Testis (tissue), 3 donors: ENCODE results near the gene C1orf116. TPM values are rescaled to one million over a fixed set of nuclear protein-coding genes. Genes with fewer than 3 reads are reported as not detected.
A peak's percentile ranks its signal among the peaks of the same experiment; 100 is the strongest.

Experiments used
- DNase-seq: peaks from one replicate; pipeline ENCODE4 v3.0.0-alpha.2; 2019
- H3K27ac ChIP-seq, 2 donors: fragments of 200-600 bp; sonication (generic); one replicate each; pipeline ENCODE4 v1.5.1; 2019
- H3K27me3 ChIP-seq: fragments of 200-600 bp; sonication (generic); one replicate; pipeline ENCODE4 v1.5.1; 2019
- H3K36me3 ChIP-seq: fragments of 200-600 bp; sonication (generic); one replicate; pipeline ENCODE4 v1.5.1; 2017; ENCODE audit warnings: low read depth; ENCODE audit errors: missing control alignments
- H3K4me1 ChIP-seq: fragments of 200-600 bp; sonication (generic); one replicate; pipeline ENCODE4 v1.5.1; 2019
- H3K4me3 ChIP-seq, 2 donors: fragments of 200-600 bp; sonication (generic); one replicate each; pipeline ENCODE4 v1.5.1; 2017 to 2019
- H3K9me3 ChIP-seq: fragments of 200-600 bp; sonication (generic); one replicate; pipeline ENCODE4 v1.5.1; 2017
- POLR2A ChIP-seq: fragments of 450-650 bp; IDR thresholded peaks from one replicate; pipeline ENCODE4 v1.6.1; 2017; ENCODE audit warnings: antibody characterized with exemption, mild to moderate bottlenecking, moderate library complexity
- WGBS, 2 donors: methylation state at CpG; one replicate each; pipeline ENCODE4 v1.1.5; 2018; 5-methylcytosine and 5-hydroxymethylcytosine counted together
- intact Hi-C: fragments of 100-400 bp; cut with DNase I; formaldehyde crosslinking; loops from one replicate; pipeline ENCODE4 v1.15.1; 2023; ENCODE audit warnings: low total_unique reads
- polyA plus RNA-seq: library from polyadenylated mRNA; stranded (reverse); fragments of 350-450 nt; fragmentation: Illumina TruSeq; extraction: RNeasy Lipid Tissue Mini Kit (QIAGEN cat#74804); gene quantifications from one replicate; pipeline ENCODE4 v1.2.3, GENCODE V29; 2014; ENCODE audit warnings: low read depth, low replicate concordance; ENCODE audit not compliant: insufficient read depth
- total RNA-seq, 2 donors: library from RNA; depleted of rRNA; stranded (reverse); fragments of >200 nt; gene quantifications; one replicate each; pipeline ENCODE4 v1.2.3, GENCODE V29; 2016
- TF ChIP-seq, protein P1 (sequence below), 3 experiments: fragments of 450-650 bp in 2 of 3; fragments of 200-600 bp in 1 of 3; sonication (generic) in 1 of 3; IDR thresholded peaks; one replicate each; pipeline ENCODE4 v1.5.1; 2016 to 2019; ENCODE audit warnings: antibody characterized with exemption in 3 of 3, mild to moderate bottlenecking in 2 of 3, moderate library complexity in 1 of 3

The C1orf116 gene
- total and polyA plus RNA-seq, 3 donors from 2014 or later, result 0.31 to 0.88 (median 0.71) TPM

DNA sequence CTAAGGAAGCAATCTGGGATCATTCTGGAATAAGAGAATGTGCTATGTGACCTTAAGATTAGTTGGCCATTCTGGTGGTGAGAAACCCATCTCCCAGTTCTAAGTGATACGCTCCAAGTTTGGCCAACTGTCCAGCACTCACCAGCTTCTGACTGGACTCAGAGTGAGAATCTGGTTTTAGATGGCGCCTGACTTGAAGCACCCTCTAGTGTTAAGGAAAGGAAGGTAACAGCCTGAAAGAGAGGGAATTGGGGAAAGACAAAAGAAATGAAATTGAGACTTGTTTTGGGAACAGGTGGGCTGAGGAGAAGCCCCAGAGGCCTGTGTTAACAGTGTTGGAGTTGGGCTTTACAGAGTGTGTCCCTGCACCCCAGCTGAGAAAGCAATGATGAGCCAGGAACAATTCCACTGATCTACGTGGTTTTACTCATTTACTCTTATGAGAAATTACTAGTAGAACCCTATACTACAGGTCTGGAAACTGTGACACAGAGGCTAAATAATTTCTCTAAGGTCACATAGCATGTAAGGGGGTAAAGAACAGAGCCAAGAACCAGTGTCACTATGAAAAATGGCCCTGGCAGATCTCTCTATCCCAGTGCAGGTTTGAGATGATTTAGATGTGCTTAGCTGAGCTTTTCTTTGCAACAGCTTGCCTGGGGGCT lies 53.0 kb downstream of the C1orf116 start:
- intact Hi-C loops, result no loop called here
- H3K36me3 ChIP-seq, result no peaks in the 10 kb centered on the region
- no peak overlapping the region for H3K4me3 ChIP-seq
- H3K9me3 ChIP-seq, result no peaks in the 10 kb centered on the region
- no peaks in the 10 kb centered on the region for H3K27me3 ChIP-seq
- no peak for DNase-seq
- no peak overlapping the region for H3K27ac ChIP-seq
- no peaks in the 10 kb centered on the region for H3K4me1 ChIP-seq
- WGBS, 2 donors, result 77 to 87% methylated on average over 3 of the region's 3 CpGs
- TF ChIP-seq, protein P1, sequence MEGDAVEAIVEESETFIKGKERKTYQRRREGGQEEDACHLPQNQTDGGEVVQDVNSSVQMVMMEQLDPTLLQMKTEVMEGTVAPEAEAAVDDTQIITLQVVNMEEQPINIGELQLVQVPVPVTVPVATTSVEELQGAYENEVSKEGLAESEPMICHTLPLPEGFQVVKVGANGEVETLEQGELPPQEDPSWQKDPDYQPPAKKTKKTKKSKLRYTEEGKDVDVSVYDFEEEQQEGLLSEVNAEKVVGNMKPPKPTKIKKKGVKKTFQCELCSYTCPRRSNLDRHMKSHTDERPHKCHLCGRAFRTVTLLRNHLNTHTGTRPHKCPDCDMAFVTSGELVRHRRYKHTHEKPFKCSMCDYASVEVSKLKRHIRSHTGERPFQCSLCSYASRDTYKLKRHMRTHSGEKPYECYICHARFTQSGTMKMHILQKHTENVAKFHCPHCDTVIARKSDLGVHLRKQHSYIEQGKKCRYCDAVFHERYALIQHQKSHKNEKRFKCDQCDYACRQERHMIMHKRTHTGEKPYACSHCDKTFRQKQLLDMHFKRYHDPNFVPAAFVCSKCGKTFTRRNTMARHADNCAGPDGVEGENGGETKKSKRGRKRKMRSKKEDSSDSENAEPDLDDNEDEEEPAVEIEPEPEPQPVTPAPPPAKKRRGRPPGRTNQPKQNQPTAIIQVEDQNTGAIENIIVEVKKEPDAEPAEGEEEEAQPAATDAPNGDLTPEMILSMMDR (IDR thresholded peaks at IDR 0.05), result peak in 2 of 3 experiments; percentile 22 to 29
- no peak for TF ChIP-seq POLR2A

DNA sequence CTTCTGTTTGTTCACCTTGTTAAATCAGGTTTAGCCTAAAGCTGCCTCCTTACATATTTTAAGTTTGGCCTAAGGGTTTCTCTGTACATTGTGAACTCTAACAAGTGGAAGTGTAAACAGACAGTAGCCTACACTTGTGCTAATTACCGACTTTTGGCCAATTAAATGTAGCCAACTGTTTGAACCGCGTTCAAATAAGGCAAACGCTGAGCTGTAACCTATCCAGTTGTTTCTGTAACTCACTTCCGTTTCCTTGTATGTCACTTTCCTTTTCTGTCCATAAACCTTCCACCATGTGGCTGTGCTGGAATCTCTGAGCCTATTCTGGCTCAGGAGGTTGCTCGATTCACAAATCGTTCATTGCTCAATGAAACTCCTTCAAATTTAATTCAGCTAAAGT lies 54.3 kb downstream of the C1orf116 start:
- WGBS, 2 donors, result 89 to 90% methylated on average over 7 of the region's 7 CpGs
- no peak for TF ChIP-seq POLR2A
- TF ChIP-seq, protein P1 (IDR thresholded peaks at IDR 0.05), result no peak
- Histone ChIP-seq H3K27me3 (no peaks in the 10 kb centered on the region), H3K27ac (no peak overlapping the region), H3K9me3 (no peaks in the 10 kb centered on the region), H3K4me1 (no peaks in the 10 kb centered on the region), H3K36me3 (no peaks in the 10 kb centered on the region), H3K4me3 (no peak overlapping the region)
- intact Hi-C loops, result no loop called here
- DNase-seq, result no peak

DNA sequence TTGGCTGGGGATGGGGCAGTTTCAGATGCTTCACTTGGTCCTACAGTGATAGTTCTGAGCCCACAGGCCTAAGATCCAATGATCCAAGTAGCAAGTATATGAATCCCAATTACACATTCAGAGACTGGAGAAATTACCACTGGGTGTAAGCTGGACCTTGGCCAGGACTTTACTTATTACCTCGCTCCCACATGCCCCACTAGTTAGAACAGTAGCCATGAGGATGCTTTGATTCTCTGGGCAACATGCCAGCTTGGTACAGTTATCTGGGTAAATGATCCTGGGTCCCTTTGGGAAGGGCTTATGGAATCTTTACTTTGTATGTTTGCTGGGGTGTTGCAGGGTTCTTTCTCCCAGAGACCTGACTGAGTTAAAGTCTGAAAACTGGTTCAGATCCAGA lies 57.2 kb downstream of the C1orf116 start:
- no peak for TF ChIP-seq POLR2A
- TF ChIP-seq, protein P1 (IDR thresholded peaks at IDR 0.05), result no peak
- intact Hi-C loops, result no loop called here

DNA sequence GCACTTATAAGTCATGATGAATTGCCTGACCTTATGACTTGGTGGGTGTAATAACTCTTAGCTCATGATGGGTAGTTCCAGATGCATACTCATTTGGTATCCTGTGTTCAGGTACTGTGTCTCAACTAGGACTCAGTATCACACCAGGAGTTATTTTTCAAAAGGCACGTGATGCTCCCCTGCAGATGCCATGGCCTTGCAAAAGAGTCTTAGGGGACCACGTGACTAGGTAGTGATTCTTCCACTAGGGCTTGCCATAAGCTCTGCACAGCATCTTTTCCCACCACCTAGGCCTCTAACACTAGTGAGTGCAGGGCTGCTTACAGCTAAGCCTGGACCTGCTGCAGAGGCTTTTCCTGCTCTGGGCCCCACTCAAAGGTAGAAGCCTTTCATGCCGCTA lies 58.4 kb downstream of the C1orf116 start:
- no peak for TF ChIP-seq POLR2A
- TF ChIP-seq, protein P1 (IDR thresholded peaks at IDR 0.05), result no peak
- 86 to 96% methylated on average over 3 of the region's 3 CpGs for WGBS, 2 donors
- intact Hi-C loops, result no loop called here

More for the DNA sequence above, 57.2 kb downstream of the C1orf116 start:
- Histone ChIP-seq H3K27ac (no peak overlapping the region), H3K4me3 (no peak overlapping the region), H3K27me3 (no peaks in the 10 kb centered on the region), H3K4me1 (no peaks in the 10 kb centered on the region), H3K36me3 (no peaks in the 10 kb centered on the region), H3K9me3 (no peaks in the 10 kb centered on the region)
- DNase-seq, result no peak
- 65 to 85% methylated on average over 1 of the region's 1 CpG for WGBS, 2 donors

DNA sequence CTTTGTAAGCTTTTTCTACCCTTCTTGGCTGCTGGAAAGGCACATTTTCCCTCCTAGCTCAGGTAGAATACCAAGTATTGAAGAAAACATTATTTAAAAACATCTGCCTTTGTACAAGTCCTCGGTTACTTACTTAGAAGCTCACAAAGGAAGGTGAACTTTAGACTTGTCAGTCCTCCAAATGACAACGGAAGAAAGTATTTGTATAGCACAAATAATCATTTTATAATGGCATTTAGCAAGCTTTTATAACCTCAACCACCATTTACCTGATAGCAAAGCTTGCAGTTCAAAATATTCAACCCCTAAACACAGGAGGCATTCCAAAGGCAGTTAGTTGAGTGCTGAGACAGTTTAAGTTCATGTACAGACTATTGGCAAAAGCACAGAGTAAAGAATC lies 59.8 kb downstream of the C1orf116 start:
- no peaks in the 10 kb centered on the region for H3K9me3 ChIP-seq
- no peak for TF ChIP-seq POLR2A
- TF ChIP-seq, protein P1 (IDR thresholded peaks at IDR 0.05), result no peak
- H3K27me3 ChIP-seq, result no peaks in the 10 kb centered on the region
- no peak overlapping the region for H3K27ac ChIP-seq
- no peak for DNase-seq
- WGBS, 2 donors, result 80 to 88% methylated on average over 2 of the region's 2 CpGs
- peaks cover 6% of the 10 kb centered on the region for H3K4me1 ChIP-seq
- H3K4me3 ChIP-seq, result no peak overlapping the region
- intact Hi-C loops, result no loop called here
- H3K36me3 ChIP-seq, result no peaks in the 10 kb centered on the region

More for the DNA sequence above, 58.4 kb downstream of the C1orf116 start:
- no peak overlapping the region for H3K4me3 ChIP-seq
- no peak for DNase-seq
- no peak overlapping the region for H3K27ac ChIP-seq
- no peaks in the 10 kb centered on the region for H3K9me3 ChIP-seq
- H3K27me3 ChIP-seq, result no peaks in the 10 kb centered on the region
- peaks cover 6% of the 10 kb centered on the region for H3K4me1 ChIP-seq
- no peaks in the 10 kb centered on the region for H3K36me3 ChIP-seq
